IMR-90 (cell line): ENCODE data around the gene BMP3.

Source experiments
- FOS ChIP-seq: fragments of 150-350 bp; IDR thresholded peaks from 2 replicates; pipeline ENCODE4 v1.6.1; 2016; ENCODE audit warnings: low read depth, low read length
- MAFK ChIP-seq: IDR thresholded peaks from 2 replicates; pipeline ENCODE4 v1.6.1; 2012; ENCODE audit warnings: low read depth, low read length, improper control_type of control experiment
- NFE2L2 ChIP-seq: fragments of 150-350 bp; IDR thresholded peaks from 2 replicates; pipeline ENCODE4 v1.6.1; 2016; ENCODE audit warnings: low read depth, mild to moderate bottlenecking, low read length
- POLR2A ChIP-seq: IDR thresholded peaks from 2 replicates; pipeline ENCODE4 v1.6.1; 2012; ENCODE audit warnings: mild to moderate bottlenecking, low read depth, low read length
- RCOR1 ChIP-seq: IDR thresholded peaks from 2 replicates; pipeline ENCODE4 v1.6.1; 2012; ENCODE audit warnings: mild to moderate bottlenecking, low read length, improper control_type of control experiment; ENCODE audit not compliant: insufficient replicate concordance
- SMC3 ChIP-seq: fragments of 150-350 bp; IDR thresholded peaks from 2 replicates; pipeline ENCODE4 v1.6.1; 2016; ENCODE audit warnings: low read depth, mild to moderate bottlenecking, antibody characterized with exemption, low read length, moderate library complexity
- TF ChIP-seq, protein P1 (sequence below): conservative IDR thresholded peaks from 2 replicates; pipeline ENCODE4 v1.5.1; 2012; ENCODE audit warnings: mild to moderate bottlenecking, low read depth, low read length, improper control_type of control experiment

DNA sequence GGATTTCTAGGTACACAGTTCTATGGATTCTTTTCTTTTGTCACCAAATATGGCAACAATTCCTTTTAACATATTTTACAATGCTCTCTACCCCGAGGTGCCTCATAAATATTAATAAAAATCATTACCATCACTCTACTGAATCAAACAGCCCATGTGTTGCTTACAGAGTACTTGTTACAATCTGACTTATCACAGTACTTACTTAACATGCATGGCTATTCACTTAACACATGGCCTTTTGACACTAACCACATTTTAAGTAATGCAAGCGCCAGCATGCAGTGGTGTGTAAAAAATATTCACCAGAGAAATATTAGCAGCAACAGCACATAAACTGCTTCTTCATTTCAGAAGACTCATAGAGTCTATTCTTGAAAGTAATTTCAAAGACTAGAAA is 64.9 kb downstream of the BMP3 start:
- TF ChIP-seq POLR2A, result no peak
- TF ChIP-seq, protein P1, sequence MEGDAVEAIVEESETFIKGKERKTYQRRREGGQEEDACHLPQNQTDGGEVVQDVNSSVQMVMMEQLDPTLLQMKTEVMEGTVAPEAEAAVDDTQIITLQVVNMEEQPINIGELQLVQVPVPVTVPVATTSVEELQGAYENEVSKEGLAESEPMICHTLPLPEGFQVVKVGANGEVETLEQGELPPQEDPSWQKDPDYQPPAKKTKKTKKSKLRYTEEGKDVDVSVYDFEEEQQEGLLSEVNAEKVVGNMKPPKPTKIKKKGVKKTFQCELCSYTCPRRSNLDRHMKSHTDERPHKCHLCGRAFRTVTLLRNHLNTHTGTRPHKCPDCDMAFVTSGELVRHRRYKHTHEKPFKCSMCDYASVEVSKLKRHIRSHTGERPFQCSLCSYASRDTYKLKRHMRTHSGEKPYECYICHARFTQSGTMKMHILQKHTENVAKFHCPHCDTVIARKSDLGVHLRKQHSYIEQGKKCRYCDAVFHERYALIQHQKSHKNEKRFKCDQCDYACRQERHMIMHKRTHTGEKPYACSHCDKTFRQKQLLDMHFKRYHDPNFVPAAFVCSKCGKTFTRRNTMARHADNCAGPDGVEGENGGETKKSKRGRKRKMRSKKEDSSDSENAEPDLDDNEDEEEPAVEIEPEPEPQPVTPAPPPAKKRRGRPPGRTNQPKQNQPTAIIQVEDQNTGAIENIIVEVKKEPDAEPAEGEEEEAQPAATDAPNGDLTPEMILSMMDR, result no peak
- no peak for TF ChIP-seq MAFK
- no peak for TF ChIP-seq NFE2L2
- TF ChIP-seq RCOR1, result no peak
- TF ChIP-seq FOS, result no peak
- TF ChIP-seq SMC3, result no peak
